DMS 273 (cell line): ENCODE measurements around the gene GLIS1.

ENCODE experiments used
- DNase-seq: peaks from one replicate; lab custom pipeline; 2025; ENCODE audit not compliant: unreplicated experiment; lab: John Stamatoyannopoulos, UW

GLIS1 gene

DNA sequence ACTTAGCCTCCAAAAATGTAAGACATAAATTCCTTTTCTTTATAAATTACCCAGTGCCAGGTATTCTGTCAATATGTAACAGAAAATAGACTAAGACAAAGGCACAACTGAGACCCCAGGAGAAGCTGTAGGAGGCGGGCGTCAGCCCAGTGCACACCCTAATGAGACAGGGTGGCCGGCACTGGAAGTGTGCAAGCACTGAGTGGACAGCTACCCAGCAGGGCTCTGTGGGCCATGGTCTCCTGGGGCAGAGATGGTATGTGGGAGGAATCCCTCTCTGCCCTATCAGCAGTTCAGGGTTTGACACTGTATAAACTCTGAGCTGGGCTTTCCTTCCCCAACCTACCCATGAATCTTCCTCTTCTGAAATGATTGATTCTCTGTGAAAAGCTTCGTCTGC is 139.5 kb downstream of the GLIS1 start:
- no peak for DNase-seq

DNA sequence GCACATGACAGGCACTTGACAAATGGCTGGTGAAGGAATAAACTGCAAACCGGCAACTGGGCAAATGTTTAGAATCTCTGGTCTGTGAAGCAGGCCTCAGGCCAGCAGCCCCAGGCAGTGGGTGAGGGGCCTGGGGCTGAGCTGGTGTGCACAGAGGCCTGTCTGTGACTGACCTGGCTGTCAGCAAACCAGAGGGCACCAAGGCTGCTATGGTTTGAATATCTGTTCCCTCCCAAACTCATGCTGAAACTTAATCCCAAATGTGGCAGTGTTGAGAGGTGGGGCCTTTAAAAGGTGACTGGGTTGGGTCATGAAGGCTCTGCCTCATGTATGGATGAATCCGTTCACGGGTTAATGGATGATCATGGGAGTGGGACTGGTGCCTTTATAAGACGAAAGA is 140.0 kb downstream of the GLIS1 start:
- DNase-seq = no peak

GRCh38 chr1:53595906-53596305 is 143.1 kb downstream of the GLIS1 start:
- no peak for DNase-seq

DNA sequence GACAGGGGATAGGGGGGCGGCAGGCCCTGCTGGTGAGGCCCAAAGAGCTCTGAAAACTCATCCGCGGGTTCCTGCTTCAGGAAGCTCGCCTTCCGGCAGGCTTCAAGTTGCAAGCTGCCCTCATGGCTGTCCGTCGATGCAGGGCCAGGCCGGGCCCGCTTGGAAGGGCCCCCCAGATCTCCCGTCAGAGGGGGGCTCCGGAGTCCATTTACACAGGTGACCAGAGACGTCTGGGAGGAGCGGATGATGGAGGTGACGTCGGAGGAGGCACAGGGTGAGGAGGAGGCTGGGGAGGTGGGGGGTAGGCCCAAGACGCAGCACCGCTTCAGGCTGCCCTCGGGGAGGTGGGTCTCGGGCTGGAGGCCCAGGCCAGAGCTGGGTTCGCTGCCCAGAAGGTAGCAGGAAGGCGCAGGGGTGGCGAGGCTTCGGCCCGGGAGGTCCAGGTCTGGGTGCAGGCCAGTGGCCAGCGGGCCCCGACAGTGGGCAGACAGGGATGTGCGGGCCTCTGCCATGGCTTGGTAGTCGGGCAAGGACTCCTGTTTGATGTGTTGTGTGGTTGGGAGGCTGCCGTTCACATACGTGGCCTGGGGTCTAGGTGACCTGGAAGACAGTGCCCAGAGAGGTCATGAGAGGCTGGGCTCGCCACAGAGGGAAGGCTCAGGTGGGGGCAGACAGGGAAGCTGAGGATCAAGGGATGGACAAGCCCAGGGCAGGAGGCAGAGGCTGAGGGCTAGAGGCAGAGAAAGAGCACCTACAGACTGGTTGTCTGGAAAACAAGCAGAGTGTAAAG is 144.4 kb downstream of the GLIS1 start:
- DNase-seq = no peak

DNA sequence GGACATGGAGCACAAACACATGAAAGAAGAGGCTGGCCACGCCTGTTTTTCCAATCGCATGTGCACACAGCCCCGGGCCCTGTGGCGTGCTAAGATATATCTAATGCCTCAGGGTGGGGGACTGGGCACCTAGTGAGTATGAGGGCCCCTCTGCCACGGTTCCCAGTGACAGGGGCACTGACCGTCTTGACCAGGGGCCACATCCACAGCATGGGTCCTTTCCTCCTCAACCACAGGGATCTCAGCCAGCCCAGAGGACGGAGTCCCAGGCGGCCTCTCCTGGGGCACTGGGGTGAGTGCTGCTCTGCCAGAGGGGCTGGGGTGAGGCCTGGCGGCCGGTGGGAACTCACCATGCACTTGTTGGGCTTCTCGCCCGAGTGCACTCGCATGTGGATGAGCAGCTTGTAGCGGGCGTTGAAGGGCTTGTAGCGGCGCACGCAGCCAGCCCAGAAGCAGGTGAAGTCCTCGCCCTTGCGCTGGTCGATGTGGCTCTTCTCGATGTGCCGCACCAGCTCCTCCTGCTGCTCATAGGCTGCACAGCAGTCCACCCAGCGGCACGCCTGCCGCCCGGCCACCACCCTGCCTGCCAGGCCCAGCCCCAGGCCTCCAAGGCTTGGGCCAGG is 145.1 kb downstream of the GLIS1 start:
- DNase-seq = no peak

DNA sequence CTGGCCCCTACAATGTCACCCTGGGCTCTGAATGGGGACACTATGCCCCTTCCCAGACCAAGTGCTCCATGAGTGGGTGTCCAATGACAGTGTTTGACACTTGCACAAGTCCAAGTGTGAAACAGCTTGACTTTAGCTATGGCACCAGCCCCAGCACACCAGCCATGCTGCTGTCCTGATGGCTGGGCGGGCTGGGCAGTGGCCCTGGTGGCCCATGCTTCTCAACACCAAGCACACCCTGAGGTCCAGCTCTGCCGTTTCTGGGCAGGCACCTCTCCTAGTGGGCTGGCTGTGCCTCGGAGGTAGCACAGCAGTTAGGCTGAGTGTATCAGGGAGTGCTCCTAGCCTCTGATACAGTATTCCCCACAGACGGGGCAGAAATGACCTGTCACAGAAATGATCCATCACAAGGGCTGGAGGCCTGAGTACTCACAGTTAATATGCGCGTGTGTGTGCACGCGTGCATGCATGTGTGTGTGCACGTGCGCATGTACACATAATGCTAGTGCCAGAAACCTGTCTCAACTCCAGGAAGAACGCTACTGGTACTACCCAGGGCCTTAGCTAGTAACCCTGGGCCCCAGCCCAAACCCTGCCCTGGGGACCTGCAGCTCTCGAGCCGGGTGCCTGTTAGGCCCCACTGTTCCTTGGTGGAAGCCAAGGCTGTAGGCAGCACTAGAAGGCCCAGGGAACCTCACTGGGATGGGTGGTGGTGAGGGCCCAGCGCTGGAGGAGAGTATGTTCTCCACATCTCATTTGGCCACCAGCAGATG is 145.8 kb downstream of the GLIS1 start:
- DNase-seq = no peak

- DNase-seq = peak; percentile 67
These were observed 146.4 kb downstream of the GLIS1 start for GRCh38 chr1:53592521-53592982.

GRCh38 chr1:53591924-53592323 is 147.0 kb downstream of the GLIS1 start:
- no peak for DNase-seq

GRCh38 chr1:53590531-53591515 is 148.1 kb downstream of the GLIS1 start:
- DNase-seq = peak; percentile 30

DNA sequence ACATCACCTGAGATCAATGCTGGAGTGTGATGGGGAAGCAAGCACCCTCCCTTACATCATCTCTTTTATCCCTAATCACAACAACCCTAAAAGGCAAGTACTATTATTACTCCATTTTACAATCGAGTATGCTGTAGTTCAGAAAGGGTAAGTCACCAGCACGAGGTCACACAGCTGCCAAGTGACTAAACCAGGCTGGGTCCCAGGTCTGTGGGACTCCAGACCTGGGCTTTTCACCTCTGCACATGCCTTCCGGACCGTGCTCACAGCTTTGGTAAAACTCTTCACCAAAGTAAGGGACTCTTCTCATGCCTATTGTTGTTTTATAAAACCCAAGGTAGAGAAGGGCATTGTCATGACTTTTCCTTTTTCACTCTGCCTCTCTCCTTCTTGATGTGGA is 148.9 kb downstream of the GLIS1 start:
- DNase-seq = no peak

DNA sequence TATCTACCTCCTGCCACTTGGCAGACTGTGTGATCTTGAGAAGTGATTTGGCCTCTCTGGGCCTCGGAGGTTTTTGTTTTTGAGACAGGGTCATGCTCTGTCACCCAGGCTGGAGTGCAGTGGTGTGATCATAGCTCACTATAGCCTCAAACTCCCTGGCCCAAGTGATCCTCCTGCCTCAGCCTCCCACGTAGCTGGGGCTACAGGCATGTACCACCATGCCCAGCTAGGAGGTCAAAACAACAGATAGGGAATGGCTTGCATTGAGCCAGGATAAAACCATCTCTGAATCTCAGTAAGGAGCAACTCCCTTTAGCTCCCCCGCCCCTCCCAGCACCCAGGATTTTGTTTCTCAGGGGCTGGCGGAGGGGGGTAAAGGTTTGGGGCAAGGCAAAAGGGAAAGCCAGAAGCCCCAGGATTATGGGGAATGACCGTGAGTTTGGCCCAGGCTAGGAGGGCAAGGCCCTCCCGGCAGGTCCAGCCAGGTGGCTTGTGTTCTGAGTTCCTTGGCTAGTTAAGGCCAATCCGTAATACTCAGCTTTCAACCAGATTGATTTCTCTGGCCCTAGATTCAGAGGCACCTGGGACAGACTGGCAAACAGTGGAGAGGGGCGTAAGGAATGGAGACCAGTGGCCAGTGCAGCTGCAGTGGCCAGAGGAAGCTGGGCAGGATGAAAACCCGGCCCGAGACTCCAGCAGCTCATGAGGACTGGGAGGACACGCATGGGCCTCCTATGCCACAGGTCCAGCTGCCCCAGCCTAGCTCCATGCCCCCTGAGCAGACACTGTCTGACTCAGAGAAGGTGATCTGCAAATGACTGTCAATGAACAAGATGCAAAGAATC is 149.7 kb downstream of the GLIS1 start:
- DNase-seq = no peak

DNA sequence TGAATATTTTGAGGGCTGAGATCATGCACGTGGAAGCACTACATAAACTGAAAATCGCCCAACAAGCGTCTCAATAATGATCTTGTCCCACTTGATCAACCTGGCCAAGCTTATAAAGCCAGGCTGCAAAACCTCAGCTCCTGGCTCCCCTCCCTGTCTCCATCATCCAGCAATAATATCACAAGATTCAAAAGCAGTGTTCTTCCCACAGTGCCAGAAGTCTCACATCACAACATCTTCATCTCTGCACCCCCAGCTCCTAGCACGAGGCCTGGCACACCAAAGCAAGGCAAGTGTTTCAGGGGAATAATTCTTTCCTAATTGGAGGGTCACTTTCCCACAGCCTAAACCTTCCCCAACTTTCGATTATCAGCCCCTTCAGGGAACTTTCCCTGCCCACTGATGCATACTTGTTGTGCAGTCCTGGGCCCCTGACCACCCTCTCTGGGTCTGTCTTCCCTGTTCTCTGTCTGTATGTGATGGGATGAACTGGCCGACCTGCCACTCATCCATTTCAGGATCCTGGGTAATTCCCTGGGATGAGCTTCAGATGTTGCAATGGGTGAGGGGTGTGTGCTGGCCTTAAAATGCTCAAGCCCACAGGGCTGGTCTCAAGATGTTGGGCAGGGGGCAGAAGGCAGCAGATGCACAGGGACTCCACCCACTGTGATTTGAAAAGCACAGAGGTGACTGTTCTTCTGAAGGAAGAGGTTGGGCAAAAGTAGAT is 150.7 kb downstream of the GLIS1 start:
- DNase-seq = no peak

DNA sequence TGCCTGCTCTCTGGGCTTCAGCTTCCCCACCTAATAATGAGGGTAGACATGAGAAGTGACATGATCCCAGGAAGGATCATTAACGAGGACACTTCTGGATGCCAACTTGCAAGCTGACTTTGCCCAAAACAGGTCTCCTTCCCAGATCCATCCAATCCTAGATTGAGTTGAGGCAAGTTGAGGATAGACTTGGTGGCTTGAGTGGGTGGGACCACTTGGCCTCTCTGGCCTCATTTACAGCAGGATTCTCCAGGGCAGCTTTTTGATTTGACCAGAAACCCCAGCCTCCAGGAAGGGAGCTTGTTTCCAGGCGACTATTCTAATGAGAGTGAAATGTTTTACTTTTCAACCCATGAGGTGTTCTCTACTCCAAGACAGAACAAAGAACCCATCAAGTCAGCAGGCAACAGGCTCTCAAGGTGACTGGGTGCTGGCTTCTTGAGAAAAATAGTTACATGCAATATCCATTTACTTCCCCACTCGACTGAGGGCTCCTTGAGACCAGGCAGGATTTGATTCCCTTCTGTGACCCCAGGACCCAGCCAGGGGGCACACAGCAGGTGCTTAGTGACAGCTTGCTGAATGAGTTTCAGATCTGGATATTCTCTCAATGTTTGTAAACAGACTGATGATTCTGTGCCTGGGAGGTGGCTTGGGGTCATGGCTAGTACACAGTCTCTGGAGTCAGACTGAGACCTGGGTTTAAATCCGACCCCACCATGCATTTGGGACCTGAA is 151.5 kb downstream of the GLIS1 start:
- DNase-seq = no peak

DNA sequence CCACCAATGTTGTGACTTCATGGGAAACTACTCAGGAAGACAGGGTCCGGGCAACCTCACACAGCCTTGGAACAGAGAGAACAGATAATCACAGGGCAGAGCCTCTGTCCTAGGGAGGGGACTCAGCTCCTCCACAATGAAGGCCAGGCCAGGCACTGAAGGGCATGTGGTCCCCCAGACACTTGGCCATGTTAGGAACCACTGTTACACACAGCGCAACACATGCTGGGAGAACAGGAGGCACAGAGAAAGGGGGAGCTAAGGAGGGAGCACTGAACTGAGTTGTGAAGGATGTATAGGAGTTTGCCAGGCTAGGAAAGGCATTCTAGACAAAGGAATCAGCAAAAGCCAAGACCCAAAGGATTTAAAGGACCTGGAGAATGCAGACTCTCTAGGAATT is 152.2 kb downstream of the GLIS1 start:
- DNase-seq = no peak

- DNase-seq = no peak
These were observed 153.4 kb downstream of the GLIS1 start for GRCh38 chr1:53585565-53585964.

GRCh38 chr1:53585129-53585528 is 153.8 kb downstream of the GLIS1 start:
- DNase-seq = peak; percentile 37

- peak; percentile 62 for DNase-seq
These were observed 154.2 kb downstream of the GLIS1 start for GRCh38 chr1:53584777-53585107.
